WTC11 (cell line): ENCODE results near the gene DACT1. TPM values are rescaled to one million over a fixed set of nuclear protein-coding genes. Genes with fewer than 3 reads are reported as not detected.

Experiments used
- ATAC-seq: fragments of 200-7000 bp; cut with Tn5 transposase; 2 replicates; pipeline ENCODE4 v1.10.0; 2021; ENCODE audit warnings: mild to moderate bottlenecking, moderate library complexity
- CTCF ChIA-PET: fragments of 300-600 bp; sonication (Branson Sonifier 250); formaldehyde crosslinking; loops from one replicate; lab custom pipeline; 2021; ENCODE audit warnings: antibody characterized with exemption; lab: Charles Lee
- POLR2A ChIA-PET: fragments of 350-600 bp; sonication (Branson Sonifier 250); formaldehyde crosslinking; loops from one replicate; lab custom pipeline; 2021; ENCODE audit warnings: antibody characterized with exemption; lab: Charles Lee
- DNase-seq: peaks from one replicate; pipeline ENCODE4 v3.0.0; 2021; ENCODE audit warnings: low spot score
- H3K27ac Mint-ChIP-seq: 2 replicates; pipeline ENCODE4 v1.8.0; 2021; ENCODE audit warnings: mixed read lengths
- H3K27me3 Mint-ChIP-seq: 2 replicates; pipeline ENCODE4 v1.8.0; 2021; ENCODE audit warnings: low read depth, mild to moderate bottlenecking, moderate library complexity, mixed read lengths
- H3K36me3 Mint-ChIP-seq: 2 replicates; pipeline ENCODE4 v1.8.0; 2021; ENCODE audit warnings: mixed read lengths
- H3K4me1 Mint-ChIP-seq: 2 replicates; pipeline ENCODE4 v1.8.0; 2022; ENCODE audit warnings: mixed read lengths
- H3K4me3 Mint-ChIP-seq: 2 replicates; pipeline ENCODE4 v1.8.0; 2021; ENCODE audit warnings: mild to moderate bottlenecking, moderate library complexity, mixed read lengths
- H3K9me3 Mint-ChIP-seq: 2 replicates; pipeline ENCODE4 v1.8.0; 2021; ENCODE audit warnings: mixed read lengths
- ARID4B ChIP-seq: sonication (generic); formaldehyde crosslinking; IDR thresholded peaks from 2 replicates; pipeline ENCODE4 v1.8.0; 2023; ENCODE audit warnings: missing genetic modification reagents, mild to moderate bottlenecking, borderline replicate concordance
- ATF1 ChIP-seq: sonication (generic); formaldehyde crosslinking; IDR thresholded peaks from 2 replicates; pipeline ENCODE4 v1.8.1; 2023; ENCODE audit warnings: mild to moderate bottlenecking, moderate library complexity, missing genetic modification reagents
- ATF2 ChIP-seq: sonication (generic); formaldehyde crosslinking; IDR thresholded peaks from 2 replicates; pipeline ENCODE4 v1.8.1; 2022; ENCODE audit warnings: low read depth, missing genetic modification reagents, borderline replicate concordance
- CBFB ChIP-seq: sonication (generic); formaldehyde crosslinking; IDR thresholded peaks from 2 replicates; pipeline ENCODE4 v1.8.1; 2022; ENCODE audit warnings: mild to moderate bottlenecking, low read depth, missing genetic modification reagents
- E2F4 ChIP-seq: sonication (generic); formaldehyde crosslinking; IDR thresholded peaks from 2 replicates; pipeline ENCODE4 v1.8.1; 2022; ENCODE audit warnings: low read depth, mild to moderate bottlenecking, moderate library complexity, missing genetic modification reagents, borderline replicate concordance
- EMX1 ChIP-seq: fragments of 250-450 bp; sonication (Bioruptor Pico); IDR thresholded peaks from 2 replicates; pipeline ENCODE4 v1.8.0; 2021; ENCODE audit warnings: mild to moderate bottlenecking
- FOXJ3 ChIP-seq: sonication (generic); formaldehyde crosslinking; IDR thresholded peaks from 2 replicates; pipeline ENCODE4 v1.9.0; 2021; ENCODE audit warnings: missing genetic modification reagents, mild to moderate bottlenecking, borderline replicate concordance
- MXD4 ChIP-seq: fragments of 250-450 bp; sonication (Bioruptor Pico); IDR thresholded peaks from 2 replicates; pipeline ENCODE4 v1.8.0; 2021; ENCODE audit warnings: mild to moderate bottlenecking, moderate library complexity, borderline replicate concordance
- RELA ChIP-seq: sonication (generic); formaldehyde crosslinking; IDR thresholded peaks from 2 replicates; pipeline ENCODE4 v1.8.1; 2022; ENCODE audit warnings: missing genetic modification reagents, mild to moderate bottlenecking, borderline replicate concordance
- TCF7 ChIP-seq: sonication (generic); formaldehyde crosslinking; IDR thresholded peaks from 2 replicates; pipeline ENCODE4 v1.8.0; 2022; ENCODE audit warnings: mild to moderate bottlenecking, low read depth, missing genetic modification reagents, moderate library complexity
- TEAD4 ChIP-seq: sonication (generic); formaldehyde crosslinking; IDR thresholded peaks from 2 replicates; pipeline ENCODE4 v1.8.0; 2022; ENCODE audit warnings: mild to moderate bottlenecking, missing genetic modification reagents
- USF1 ChIP-seq: sonication (generic); formaldehyde crosslinking; IDR thresholded peaks from 2 replicates; pipeline ENCODE4 v1.8.0; 2022; ENCODE audit warnings: mild to moderate bottlenecking, missing genetic modification reagents
- ZNF121 ChIP-seq: sonication (generic); formaldehyde crosslinking; IDR thresholded peaks from 2 replicates; pipeline ENCODE4 v1.8.0; 2023; ENCODE audit warnings: missing genetic modification reagents
- ZSCAN18 ChIP-seq: fragments of 250-450 bp; sonication (Bioruptor Pico); IDR thresholded peaks from 2 replicates; pipeline ENCODE4 v2.1.2; 2022; ENCODE audit warnings: mild to moderate bottlenecking, moderate library complexity
- total RNA-seq: library from RNA; stranded (reverse); gene quantifications from 3 replicates; pipeline ENCODE4 v1.2.3, GENCODE V29; 2021
- TF ChIP-seq, protein P1 (sequence below): fragments of 250-450 bp; sonication (Bioruptor Pico); conservative IDR thresholded peaks from 2 replicates; pipeline ENCODE4 v1.9.0; 2021; ENCODE audit warnings: mild to moderate bottlenecking
- TF ChIP-seq, protein P2 (sequence below): sonication (generic); formaldehyde crosslinking; conservative IDR thresholded peaks from 2 replicates; pipeline ENCODE4 v1.8.1; 2023; ENCODE audit warnings: mild to moderate bottlenecking, low read depth, missing genetic modification reagents, moderate library complexity
- TF ChIP-seq, protein P3 (sequence below): fragments of 250-450 bp; sonication (Bioruptor Pico); IDR thresholded peaks from 2 replicates; pipeline ENCODE4 v1.9.0; 2021; ENCODE audit warnings: moderate library complexity, mild to moderate bottlenecking, inconsistent platforms, borderline replicate concordance

Gene DACT1
- total RNA-seq, 1 experiment from 2014 or later = 21.2 TPM

DNA sequence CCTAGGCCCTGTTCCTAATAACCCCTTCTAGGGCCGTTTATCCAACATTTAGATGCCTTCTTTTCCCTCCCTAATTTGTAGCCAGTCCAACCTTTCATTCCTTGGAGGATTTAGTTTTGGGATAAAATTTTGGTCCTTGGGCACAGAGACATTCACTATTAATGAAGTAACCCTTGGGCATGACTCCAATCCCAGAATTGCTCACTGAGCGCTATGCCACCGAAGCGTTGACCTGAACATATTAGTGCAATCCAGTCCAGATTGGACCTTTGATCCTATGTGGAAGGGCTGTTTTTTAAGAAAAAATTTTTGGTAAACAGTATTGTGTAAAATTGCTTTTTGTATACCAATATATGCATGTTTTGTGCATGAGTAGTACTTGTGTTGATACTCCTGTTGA lies 10.0 kb downstream of the DACT1 start:
- no peaks in the 10 kb centered on the region for H3K9me3 Mint-ChIP-seq
- no peak overlapping the region for H3K27ac Mint-ChIP-seq
- H3K4me1 Mint-ChIP-seq = no peaks in the 10 kb centered on the region
- POLR2A ChIA-PET = no interaction called here
- ATAC-seq = no peak
- CTCF ChIA-PET = no interaction called here
- H3K4me3 Mint-ChIP-seq = no peak overlapping the region
- H3K27me3 Mint-ChIP-seq = no peaks in the 10 kb centered on the region
- TF ChIP-seq ZSCAN18 = no peak
- TF ChIP-seq MXD4 (CRISPR knock-in tag) = no peak
- no peak for TF ChIP-seq ARID4B
- no peak for TF ChIP-seq ATF2 (CRISPR knock-in tag)
- no peak for TF ChIP-seq FOXJ3 (CRISPR knock-in tag)
- no peak for TF ChIP-seq EMX1
- TF ChIP-seq RELA (CRISPR knock-in tag) = no peak
- TF ChIP-seq CBFB (CRISPR knock-in tag) = no peak
- no peak for TF ChIP-seq ATF1 (CRISPR knock-in tag)
- TF ChIP-seq, protein P1, sequence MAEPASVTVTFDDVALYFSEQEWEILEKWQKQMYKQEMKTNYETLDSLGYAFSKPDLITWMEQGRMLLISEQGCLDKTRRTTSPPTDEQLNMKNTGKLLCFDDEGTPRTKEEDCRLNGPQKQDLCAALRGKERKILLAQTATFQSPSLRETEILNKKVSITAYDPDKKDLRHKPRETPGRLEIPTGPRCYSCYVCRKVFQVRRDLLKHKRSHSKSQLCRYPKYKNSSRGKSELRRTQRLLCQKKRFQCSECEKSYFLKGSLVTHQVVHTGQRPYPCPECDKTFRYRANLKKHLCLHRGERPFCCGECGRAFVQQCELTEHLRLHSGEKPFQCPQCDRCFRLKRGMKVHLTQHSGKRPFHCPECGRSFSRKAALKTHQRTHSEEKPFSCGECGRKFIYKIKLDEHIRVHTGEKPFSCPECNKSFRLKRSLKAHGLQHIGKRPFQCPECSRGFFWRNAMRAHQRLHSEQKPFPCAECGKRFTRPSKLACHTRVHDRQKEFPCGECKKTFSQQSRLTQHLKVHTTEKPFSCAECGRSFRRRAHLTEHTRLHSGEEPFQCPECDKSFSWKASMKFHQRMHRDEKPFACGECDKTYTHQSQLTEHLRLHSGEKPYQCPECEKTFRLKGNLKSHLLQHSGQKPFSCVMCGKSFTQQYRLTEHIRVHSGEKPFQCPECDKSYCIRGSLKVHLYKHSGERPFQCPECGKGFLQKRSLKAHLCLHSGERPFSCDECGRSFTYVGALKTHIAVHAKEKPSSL (CRISPR knock-in tag) = no peak
- DNase-seq = no peak
- H3K36me3 Mint-ChIP-seq = peaks cover 29% of the 10 kb centered on the region

DNA sequence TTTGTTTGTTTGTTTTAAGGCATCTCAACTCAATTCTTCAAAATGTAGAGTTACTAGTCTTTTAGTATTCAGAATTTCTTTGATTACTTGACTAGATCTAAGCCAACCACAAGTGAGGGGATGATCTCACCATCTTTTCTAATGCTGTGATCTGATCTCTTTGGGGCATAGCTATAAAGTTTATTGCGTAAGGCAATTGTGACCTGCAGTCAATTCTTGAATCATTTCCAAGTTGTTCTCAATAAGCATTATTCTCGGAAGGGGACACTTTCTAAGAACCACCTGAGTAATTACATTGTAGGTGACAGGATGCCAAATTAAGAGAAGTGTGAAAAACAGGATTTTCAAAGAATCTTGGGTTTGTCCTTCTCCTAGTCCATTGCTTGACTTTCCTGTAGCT lies 13.1 kb downstream of the DACT1 start:
- CTCF ChIA-PET = no interaction called here
- no peak for DNase-seq
- no peak overlapping the region for H3K4me3 Mint-ChIP-seq
- POLR2A ChIA-PET = no interaction called here
- peaks cover 8% of the 10 kb centered on the region; the same call in 1 of the 2 replicates for H3K36me3 Mint-ChIP-seq
- no peaks in the 10 kb centered on the region for H3K4me1 Mint-ChIP-seq
- no peak for ATAC-seq
- H3K27ac Mint-ChIP-seq = no peak overlapping the region
- H3K27me3 Mint-ChIP-seq = no peaks in the 10 kb centered on the region
- H3K9me3 Mint-ChIP-seq = 0 out of 2 replicates have a peak, but pooled peaks cover 3% of the 10 kb centered on the region
- TF ChIP-seq USF1 (CRISPR knock-in tag) (no peak), ZSCAN18 (no peak), FOXJ3 (CRISPR knock-in tag) (no peak), E2F4 (CRISPR knock-in tag) (no peak), ZNF121 (CRISPR knock-in tag) (no peak), TEAD4 (CRISPR knock-in tag) (no peak), TCF7 (CRISPR knock-in tag) (no peak)
- TF ChIP-seq, protein P2, sequence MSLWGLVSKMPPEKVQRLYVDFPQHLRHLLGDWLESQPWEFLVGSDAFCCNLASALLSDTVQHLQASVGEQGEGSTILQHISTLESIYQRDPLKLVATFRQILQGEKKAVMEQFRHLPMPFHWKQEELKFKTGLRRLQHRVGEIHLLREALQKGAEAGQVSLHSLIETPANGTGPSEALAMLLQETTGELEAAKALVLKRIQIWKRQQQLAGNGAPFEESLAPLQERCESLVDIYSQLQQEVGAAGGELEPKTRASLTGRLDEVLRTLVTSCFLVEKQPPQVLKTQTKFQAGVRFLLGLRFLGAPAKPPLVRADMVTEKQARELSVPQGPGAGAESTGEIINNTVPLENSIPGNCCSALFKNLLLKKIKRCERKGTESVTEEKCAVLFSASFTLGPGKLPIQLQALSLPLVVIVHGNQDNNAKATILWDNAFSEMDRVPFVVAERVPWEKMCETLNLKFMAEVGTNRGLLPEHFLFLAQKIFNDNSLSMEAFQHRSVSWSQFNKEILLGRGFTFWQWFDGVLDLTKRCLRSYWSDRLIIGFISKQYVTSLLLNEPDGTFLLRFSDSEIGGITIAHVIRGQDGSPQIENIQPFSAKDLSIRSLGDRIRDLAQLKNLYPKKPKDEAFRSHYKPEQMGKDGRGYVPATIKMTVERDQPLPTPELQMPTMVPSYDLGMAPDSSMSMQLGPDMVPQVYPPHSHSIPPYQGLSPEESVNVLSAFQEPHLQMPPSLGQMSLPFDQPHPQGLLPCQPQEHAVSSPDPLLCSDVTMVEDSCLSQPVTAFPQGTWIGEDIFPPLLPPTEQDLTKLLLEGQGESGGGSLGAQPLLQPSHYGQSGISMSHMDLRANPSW (CRISPR knock-in tag) = no peak
- TF ChIP-seq, protein P3, sequence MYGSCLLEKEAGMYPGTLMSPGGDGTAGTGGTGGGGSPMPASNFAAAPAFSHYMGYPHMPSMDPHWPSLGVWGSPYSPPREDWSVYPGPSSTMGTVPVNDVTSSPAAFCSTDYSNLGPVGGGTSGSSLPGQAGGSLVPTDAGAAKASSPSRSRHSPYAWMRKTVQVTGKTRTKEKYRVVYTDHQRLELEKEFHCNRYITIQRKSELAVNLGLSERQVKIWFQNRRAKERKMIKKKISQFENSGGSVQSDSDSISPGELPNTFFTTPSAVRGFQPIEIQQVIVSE (CRISPR knock-in tag) = no peak
